ENCODE results near the gene FOXL1.
A peak's percentile ranks its signal among the peaks of the same experiment; 100 is the strongest.

FOXL1 gene

GRCh38 chr16:86563469-86564345 lies 14.6 kb upstream of the FOXL1 start:
- DNase-seq (ENCODE audit: low read depth): peak; percentile 97
- H3K4me3 ChIP-seq (ENCODE audit: low read length): peak overlapping the region; percentile 73
- peaks cover 9% of the 10 kb centered on the region for H3K4me1 ChIP-seq (ENCODE audit: control insufficient read depth, insufficient read depth, low read length)
- no peaks in the 10 kb centered on the region for H3K36me3 ChIP-seq (ENCODE audit: control insufficient read depth, insufficient read depth, low read length, severe bottlenecking)
- no peaks in the 10 kb centered on the region for H3K9me3 ChIP-seq (ENCODE audit: control insufficient read depth, low read length)
- peaks cover 12% of the 10 kb centered on the region for H3K27me3 ChIP-seq (replicated peaks; ENCODE audit: control insufficient read depth, insufficient read depth, low read length)
- H3K9ac ChIP-seq (ENCODE audit: low read length): peak overlapping the region; percentile 53

GRCh38 chr16:86565181-86565631 lies 13.1 kb upstream of the FOXL1 start:
- DNase-seq (ENCODE audit: low read depth): no peak
- H3K4me3 ChIP-seq (ENCODE audit: low read length): peak overlapping the region; percentile 81
- no peaks in the 10 kb centered on the region for H3K9me3 ChIP-seq (ENCODE audit: control insufficient read depth, low read length)

GRCh38 chr16:86565644-86566511 lies 12.5 kb upstream of the FOXL1 start:
- Histone ChIP-seq H3K9ac (ENCODE audit: low read length) (peak overlapping the region; percentile 53), H3K4me3 (ENCODE audit: low read length) (peak overlapping the region; percentile 81), H3K27me3 (replicated peaks; ENCODE audit: control insufficient read depth, insufficient read depth, low read length) (peaks cover 9% of the 10 kb centered on the region), H3K4me1 (ENCODE audit: control insufficient read depth, insufficient read depth, low read length) (peaks cover 15% of the 10 kb centered on the region), H3K9me3 (ENCODE audit: control insufficient read depth, low read length) (no peaks in the 10 kb centered on the region), H3K36me3 (ENCODE audit: control insufficient read depth, insufficient read depth, low read length, severe bottlenecking) (no peaks in the 10 kb centered on the region)
- no peak for DNase-seq (ENCODE audit: low read depth)

More at GRCh38 chr16:86565181-86565631, 13.1 kb upstream of the FOXL1 start:
- peaks cover 9% of the 10 kb centered on the region for H3K27me3 ChIP-seq (replicated peaks; ENCODE audit: control insufficient read depth, insufficient read depth, low read length)
- no peaks in the 10 kb centered on the region for H3K36me3 ChIP-seq (ENCODE audit: control insufficient read depth, insufficient read depth, low read length, severe bottlenecking)
- H3K9ac ChIP-seq (ENCODE audit: low read length): peak overlapping the region; percentile 53
- peaks cover 9% of the 10 kb centered on the region for H3K4me1 ChIP-seq (ENCODE audit: control insufficient read depth, insufficient read depth, low read length)

GRCh38 chr16:86566601-86566965 lies 11.8 kb upstream of the FOXL1 start, which contains the start of gene FOXC2:
TSS of gene FOXC2 (plus strand) at chr16:86566829. CDS start at chr16:86567336, 507 bp downstream.
- peak; percentile 99 for DNase-seq (ENCODE audit: low read depth)
- Histone ChIP-seq H3K27me3 (replicated peaks; ENCODE audit: control insufficient read depth, insufficient read depth, low read length) (peaks cover 3% of the 10 kb centered on the region), H3K9me3 (ENCODE audit: control insufficient read depth, low read length) (no peaks in the 10 kb centered on the region), H3K4me1 (ENCODE audit: control insufficient read depth, insufficient read depth, low read length) (peaks cover 20% of the 10 kb centered on the region), H3K36me3 (ENCODE audit: control insufficient read depth, insufficient read depth, low read length, severe bottlenecking) (no peaks in the 10 kb centered on the region), H3K9ac (ENCODE audit: low read length) (peak within 1 kb of the TSS; percentile 87), H3K4me3 (ENCODE audit: low read length) (peak within 1 kb of the TSS; percentile 81)

GRCh38 chr16:86566966-86567700 lies 11.2 kb upstream of the FOXL1 start:
- DNase-seq (ENCODE audit: low read depth): peak; percentile 86
- Histone ChIP-seq H3K9me3 (ENCODE audit: control insufficient read depth, low read length) (no peaks in the 10 kb centered on the region), H3K4me1 (ENCODE audit: control insufficient read depth, insufficient read depth, low read length) (peaks cover 21% of the 10 kb centered on the region), H3K4me3 (ENCODE audit: low read length) (peak overlapping the region; percentile 81), H3K36me3 (ENCODE audit: control insufficient read depth, insufficient read depth, low read length, severe bottlenecking) (no peaks in the 10 kb centered on the region), H3K27me3 (replicated peaks; ENCODE audit: control insufficient read depth, insufficient read depth, low read length) (peaks cover 3% of the 10 kb centered on the region), H3K9ac (ENCODE audit: low read length) (peak overlapping the region; percentile 87)

GRCh38 chr16:86567701-86568581 lies 10.4 kb upstream of the FOXL1 start:
- H3K9ac ChIP-seq (ENCODE audit: low read length): peak overlapping the region; percentile 87
- peak; percentile 75 for DNase-seq (ENCODE audit: low read depth)
- H3K4me1 ChIP-seq (ENCODE audit: control insufficient read depth, insufficient read depth, low read length): peaks cover 25% of the 10 kb centered on the region
- no peaks in the 10 kb centered on the region for H3K9me3 ChIP-seq (ENCODE audit: control insufficient read depth, low read length)
- peak overlapping the region; percentile 81 for H3K4me3 ChIP-seq (ENCODE audit: low read length)
- H3K27me3 ChIP-seq (replicated peaks; ENCODE audit: control insufficient read depth, insufficient read depth, low read length): peaks cover 5% of the 10 kb centered on the region
- no peaks in the 10 kb centered on the region for H3K36me3 ChIP-seq (ENCODE audit: control insufficient read depth, insufficient read depth, low read length, severe bottlenecking)

- DNase-seq (ENCODE audit: low read depth): peak; percentile 49
- Histone ChIP-seq H3K27me3 (replicated peaks; ENCODE audit: control insufficient read depth, insufficient read depth, low read length) (peaks cover 3% of the 10 kb centered on the region), H3K36me3 (ENCODE audit: control insufficient read depth, insufficient read depth, low read length, severe bottlenecking) (no peaks in the 10 kb centered on the region), H3K9me3 (ENCODE audit: control insufficient read depth, low read length) (no peaks in the 10 kb centered on the region), H3K4me1 (ENCODE audit: control insufficient read depth, insufficient read depth, low read length) (peaks cover 24% of the 10 kb centered on the region), H3K4me3 (ENCODE audit: low read length) (peak overlapping the region; percentile 81), H3K9ac (ENCODE audit: low read length) (peak overlapping the region; percentile 87)
Measured at GRCh38 chr16:86568677-86569623, 9.4 kb upstream of the FOXL1 start.

GRCh38 chr16:86569701-86570447 lies 8.5 kb upstream of the FOXL1 start:
- Histone ChIP-seq H3K4me3 (ENCODE audit: low read length) (peak overlapping the region; percentile 81), H3K36me3 (ENCODE audit: control insufficient read depth, insufficient read depth, low read length, severe bottlenecking) (no peaks in the 10 kb centered on the region)
- DNase-seq (ENCODE audit: low read depth): peak; percentile 31

More at GRCh38 chr16:86569701-86570447, 8.5 kb upstream of the FOXL1 start:
- Histone ChIP-seq H3K27me3 (replicated peaks; ENCODE audit: control insufficient read depth, insufficient read depth, low read length) (peaks cover 3% of the 10 kb centered on the region), H3K9ac (ENCODE audit: low read length) (peak overlapping the region; percentile 87), H3K9me3 (ENCODE audit: control insufficient read depth, low read length) (no peaks in the 10 kb centered on the region), H3K4me1 (ENCODE audit: control insufficient read depth, insufficient read depth, low read length) (peaks cover 24% of the 10 kb centered on the region)

Measured in adipocyte (in vitro differentiated cells).